Head of caudate nucleus (tissue), 42 donors: ENCODE results near the gene ZFP57.
"Not testable (repeated sequence)": the region's sequence is repeated elsewhere in the genome, so short reads cannot be mapped to it uniquely, and the experiment has no call there.

Experiments
- DNase-seq, 42 donors: peaks; one replicate each; pipeline versions ENCODE4 v3.0.0 to v3.0.0-alpha.2; 2020 to 2021; ENCODE audit warnings: mixed read lengths in 7 of 42
- intact Hi-C: fragments of 100-400 bp; cut with DNase I; formaldehyde crosslinking; loops from one replicate; pipeline ENCODE4 v1.15.0; 2022

Gene ZFP57

DNA sequence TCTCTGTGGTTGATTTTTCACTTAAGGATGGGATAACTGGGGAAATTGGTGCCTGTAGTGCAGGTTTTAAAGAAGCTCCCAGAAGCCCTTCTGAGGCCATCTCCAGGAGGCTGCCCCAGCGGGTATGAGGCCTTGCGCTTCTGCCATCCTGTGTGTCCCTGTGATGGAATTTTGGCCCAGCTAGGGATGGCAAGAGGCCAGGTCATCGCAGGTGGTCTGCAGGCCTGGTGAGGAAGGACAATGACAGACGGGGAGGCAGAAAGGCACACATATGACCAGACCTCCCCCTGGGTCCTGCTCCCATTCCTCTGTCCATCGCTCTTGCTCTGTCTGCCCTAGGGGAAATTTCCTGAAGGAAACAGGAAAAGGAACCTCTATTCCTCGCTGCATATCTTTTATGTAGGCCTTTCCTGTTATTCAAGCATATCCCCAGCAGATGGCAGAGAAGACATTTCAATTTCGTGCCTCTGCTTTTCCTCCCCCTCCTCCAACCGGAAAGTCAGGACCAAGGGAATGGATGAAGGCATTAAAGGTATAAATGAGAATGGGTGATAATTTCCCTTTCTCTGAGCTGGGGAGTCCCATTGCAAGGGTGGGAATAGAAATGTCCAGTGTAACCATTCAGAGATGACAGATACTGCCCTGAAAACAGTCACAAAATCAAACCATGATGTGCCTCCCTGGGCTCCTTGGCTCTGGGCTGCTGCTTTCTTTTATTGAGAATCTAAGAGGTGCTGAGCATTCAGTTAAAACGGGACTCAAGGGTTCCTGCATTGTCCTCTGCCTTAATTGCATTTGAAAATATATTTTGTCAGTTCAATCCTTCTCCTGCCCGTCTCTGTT, 24.7 kb upstream of the ZFP57 start:
- DNase-seq = peak in 28 of 42 donors; percentile 13 to 79 (median 58)
- intact Hi-C loops = loop anchor here (5.0 to 10.0 kb wide), 2 partner anchors 49 to 132 kb away; no protein-coding TSS in a partner anchor

DNA sequence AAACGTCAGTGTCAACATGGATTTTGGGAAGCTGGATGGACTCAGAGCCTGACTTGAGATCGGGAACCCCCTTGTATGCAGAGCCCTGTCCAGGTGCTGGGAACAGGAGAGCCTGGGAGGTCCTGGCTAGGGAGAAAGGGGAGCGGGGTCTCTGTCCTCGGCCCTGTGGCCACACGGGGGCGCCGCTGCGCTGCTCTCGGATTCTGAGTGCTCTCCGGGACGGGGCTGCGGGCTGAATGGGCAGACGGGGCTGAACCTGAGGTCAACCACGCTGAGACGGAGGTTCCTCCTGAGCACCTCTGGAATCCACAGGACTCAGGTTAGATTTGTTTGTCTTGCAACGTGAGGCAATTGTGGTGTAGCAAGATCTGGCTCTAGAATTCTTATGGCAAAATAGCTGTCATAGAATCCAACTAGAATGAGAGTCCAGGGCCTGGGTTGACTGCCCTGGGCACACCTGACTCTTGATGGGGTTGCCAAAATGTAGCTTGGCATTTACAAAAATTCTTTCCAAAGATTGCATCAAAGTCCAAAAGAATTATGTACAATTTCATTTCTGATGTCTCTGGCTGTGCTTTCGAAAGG, 21.7 kb upstream of the ZFP57 start:
- intact Hi-C loops = loop anchor here (10.0 kb wide), 1 partner anchor 52 kb away; no protein-coding TSS in a partner anchor
- peak in 36 of 42 donors; percentile 10 to 85 (median 66) for DNase-seq

DNA sequence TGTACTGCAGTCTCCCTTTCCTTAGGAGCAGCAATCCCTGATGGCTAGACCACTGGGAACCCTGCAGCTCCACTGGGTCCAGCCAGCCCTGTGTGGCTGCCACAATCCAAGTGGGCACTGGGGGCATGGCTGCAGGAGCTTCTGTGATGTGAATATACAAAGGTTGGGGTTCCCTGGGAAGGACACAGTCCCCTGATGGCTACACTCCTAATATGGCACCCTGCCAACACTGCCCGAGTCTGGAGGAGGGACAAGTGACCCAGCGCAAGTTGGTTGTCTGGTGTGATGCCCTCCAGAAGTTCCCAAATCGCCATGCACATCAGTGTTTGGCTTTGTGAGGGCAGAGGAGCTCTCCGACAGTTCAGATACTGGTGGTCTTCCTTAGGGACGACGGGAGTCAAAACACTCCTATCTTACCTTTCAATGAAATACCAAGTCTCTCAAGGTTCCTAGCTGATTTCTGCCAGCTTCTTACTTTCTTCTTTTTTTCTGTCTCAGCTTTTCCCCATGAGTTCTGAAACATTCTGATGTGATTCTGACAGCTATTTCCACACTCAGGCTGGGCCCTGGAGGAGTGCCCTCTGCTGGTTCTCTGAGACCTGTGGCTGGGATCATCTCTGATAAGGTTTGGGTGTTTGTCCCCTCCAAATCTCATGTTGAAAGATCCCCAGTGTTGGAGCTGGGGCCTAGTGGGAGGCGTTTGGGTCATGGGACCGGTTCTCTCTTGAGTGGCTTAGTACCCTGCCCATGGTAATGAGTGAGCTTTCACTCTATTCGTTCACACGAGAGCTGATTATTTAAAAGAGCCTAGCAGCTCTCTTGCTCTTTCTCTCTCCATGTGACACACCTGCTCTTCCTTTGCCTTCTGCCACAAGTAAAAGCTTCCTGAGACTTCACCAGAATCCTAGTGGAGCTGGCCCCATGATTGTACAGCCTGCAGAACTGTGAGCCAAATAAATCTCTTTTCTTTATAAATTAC, 15.5 kb upstream of the ZFP57 start:
- intact Hi-C loops = loop anchor here (10.0 kb wide), 1 partner anchor 52 kb away; no protein-coding TSS in a partner anchor
- DNase-seq = peak in 41 of 42 donors; percentile 11 to 83 (median 53)

DNA sequence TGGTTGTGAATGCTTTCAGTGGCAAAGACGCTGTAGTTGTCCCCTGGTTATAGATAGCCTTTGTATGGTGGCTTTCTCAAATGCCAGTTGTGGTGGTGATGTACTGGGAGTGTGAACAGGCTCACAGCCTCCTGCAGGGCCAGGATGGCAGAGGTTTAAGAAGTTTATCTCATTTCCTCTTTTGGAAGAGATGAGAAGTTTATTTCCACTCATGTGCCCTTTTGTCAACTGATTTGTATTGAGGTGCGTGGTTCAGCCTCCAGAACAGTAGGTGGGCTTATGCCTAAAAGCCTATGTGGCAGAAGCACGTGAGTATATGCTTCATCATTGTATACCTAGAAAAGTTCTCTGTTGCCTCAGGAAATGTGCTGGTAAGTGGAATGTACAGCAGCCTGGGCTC, 13.7 kb upstream of the ZFP57 start:
- DNase-seq = no peak
- intact Hi-C loops = loop anchor here (10.0 kb wide), 1 partner anchor 50 kb away; no protein-coding TSS in a partner anchor

DNA sequence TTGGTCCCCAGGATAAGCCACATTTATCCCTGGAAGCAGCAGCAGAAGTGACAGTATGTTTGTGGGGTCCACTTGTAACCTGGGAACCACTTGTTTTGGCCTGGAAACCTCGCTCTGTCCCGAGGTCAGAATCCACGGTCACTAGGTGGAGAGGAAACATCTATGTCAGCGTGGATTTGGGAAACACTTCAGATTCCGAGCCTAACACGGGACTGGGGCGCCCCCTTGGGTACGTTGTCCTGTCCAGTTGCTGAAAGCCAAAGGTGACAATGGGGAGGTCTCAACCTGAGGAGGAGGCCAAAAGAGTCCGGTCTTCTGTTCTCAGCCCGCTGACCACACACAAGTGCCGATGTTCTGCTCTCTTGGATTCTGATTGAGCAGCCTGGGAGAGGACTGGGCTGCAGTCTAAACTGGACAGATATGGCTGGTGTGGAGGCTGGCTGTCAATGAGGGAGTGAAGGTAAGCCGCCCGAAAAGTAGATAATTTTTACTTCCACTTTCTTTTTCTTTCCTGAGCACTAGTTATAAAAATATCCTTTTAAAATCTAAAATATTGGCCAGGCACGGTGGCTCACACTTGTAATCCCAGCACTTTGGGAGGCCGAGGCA, 4.9 kb upstream of the ZFP57 start:
- intact Hi-C loops = no loop called here
- DNase-seq = peak in 39 of 42 donors; percentile 18 to 89 (median 54)

DNA sequence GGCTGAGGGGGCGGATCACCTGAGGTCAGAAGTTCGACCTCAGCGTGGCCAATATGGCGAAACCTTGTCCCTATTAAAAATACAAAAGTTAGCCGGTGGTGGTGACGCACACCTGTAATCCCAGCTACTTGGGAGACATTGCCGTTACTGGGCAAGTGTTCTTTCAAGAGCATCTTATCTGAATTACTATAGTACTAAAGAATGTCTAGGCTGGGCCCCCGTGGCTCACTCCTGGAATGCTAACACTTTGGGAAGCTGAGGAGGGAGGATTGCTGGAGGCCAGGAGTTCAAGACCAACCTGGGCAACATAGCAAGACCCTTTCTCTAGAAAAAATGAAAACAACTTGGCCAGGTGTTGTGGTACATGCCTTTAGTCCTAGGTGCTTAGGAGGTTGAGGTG, 859 bp upstream of the ZFP57 start:
- intact Hi-C loops = no loop called here
- DNase-seq = no peak

DNA sequence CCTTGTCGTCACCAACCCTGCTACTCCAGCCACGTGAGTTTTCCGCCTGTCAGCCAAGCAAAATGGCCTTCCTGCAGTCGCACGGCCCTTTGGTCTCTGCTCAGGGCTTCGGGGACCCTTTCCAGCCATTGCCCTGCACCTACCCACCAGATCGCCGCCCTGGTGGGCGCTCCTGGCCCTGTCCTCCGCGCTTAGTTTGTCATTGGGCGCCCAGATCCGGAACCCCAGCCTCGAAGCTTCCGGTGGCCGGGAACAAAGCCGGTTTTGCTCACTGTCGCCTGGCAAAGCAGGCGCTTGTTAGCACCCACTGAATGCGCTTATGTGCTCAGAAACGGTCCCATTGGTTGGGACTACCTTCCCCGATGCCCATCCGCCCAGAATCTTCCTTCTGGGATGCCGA, 536 bp downstream of the ZFP57 start:
- intact Hi-C loops = no loop called here

DNA sequence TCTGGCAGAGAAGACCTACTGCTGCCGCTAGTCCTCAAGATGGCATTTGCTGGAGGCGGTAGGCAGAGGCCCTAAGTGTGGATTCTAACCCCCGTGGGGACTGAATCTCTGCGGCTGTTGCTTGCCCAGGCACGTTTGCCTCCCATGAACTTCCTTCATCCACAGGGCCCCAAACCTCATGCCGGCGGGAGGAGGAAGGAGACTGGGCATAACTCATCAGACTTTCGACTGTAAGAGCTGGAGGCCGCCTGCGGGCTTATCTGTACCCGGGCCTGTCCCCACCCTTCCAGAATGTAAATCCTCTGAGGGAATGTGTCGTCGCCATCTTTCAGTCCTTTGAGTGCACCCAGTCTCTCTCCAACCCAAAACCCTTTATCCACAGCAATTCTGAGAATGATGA, 990 bp downstream of the ZFP57 start:
- DNase-seq = no peak
- intact Hi-C loops = no loop called here

More for the DNA sequence above, 536 bp downstream of the ZFP57 start:
- DNase-seq = no peak

DNA sequence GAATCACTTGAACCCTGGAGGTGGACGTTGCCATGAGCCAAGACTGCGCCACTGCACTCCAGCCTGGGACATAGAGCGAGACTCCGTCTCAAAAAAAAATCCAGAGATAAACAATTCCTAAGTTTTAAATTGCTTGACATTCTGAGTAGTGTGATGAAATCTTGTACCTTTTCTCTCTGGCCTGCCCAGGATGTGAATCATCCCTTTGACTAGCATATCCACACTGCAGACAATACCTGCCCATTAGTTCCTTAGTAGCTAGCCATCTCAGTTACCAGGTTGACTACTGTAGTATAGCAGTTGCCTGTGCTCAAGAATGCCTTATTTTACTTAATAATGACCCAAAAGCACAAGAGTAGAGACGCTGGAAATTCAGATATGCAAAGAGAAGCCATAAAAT, 2.8 kb downstream of the ZFP57 start:
- no peak for DNase-seq
- intact Hi-C loops = no loop called here

DNA sequence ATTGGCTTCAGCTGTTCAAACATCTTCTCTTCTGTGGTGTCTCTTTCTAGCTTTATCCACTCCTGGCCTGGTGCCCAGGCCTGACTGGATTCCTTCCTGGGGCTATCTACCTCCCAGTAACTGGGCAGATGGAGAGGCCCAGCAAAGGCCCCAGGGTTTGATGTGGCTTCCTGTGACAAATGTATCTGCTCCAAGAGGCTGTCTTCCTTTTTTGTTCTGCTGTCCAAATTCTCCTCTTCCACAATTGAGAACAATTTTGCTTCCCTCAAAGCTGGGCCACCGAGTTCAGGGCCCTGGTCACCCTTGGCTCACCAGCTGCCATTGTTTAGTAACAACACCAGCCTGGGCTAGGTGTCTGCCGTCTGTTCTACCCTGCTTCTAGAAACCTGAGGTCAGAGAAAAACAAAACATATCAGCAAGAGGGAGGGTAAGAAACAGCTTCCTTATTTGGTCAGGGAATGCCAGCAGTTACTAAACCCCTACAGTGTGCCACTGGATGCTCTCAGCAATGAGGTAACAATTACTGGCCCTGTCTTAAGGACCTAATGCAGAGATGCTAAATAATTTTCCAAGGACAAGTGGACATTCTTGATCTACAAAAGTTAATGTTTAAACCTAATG, 3.9 kb downstream of the ZFP57 start:
- no peak for DNase-seq
- intact Hi-C loops = no loop called here

DNA sequence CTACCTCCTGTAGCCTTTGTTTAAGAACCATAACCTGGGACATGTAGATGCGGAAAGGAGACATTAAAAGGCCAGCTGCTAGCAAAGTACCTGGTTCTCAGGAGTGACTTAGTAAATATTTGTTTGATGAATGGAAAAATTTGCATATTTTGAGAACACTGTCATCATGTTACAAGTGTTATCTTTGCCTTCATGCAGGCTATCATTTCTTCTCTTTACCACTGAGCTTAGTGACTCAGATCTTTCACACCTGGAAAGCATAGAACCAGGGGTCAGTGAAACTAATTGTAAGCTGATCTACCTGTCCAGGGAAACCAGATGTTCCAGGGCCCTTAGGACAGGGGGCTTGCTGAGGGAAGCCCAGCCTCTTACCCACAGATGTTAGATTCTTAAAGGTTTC, 5.4 kb downstream of the ZFP57 start:
- no peak for DNase-seq
- intact Hi-C loops = no loop called here

DNA sequence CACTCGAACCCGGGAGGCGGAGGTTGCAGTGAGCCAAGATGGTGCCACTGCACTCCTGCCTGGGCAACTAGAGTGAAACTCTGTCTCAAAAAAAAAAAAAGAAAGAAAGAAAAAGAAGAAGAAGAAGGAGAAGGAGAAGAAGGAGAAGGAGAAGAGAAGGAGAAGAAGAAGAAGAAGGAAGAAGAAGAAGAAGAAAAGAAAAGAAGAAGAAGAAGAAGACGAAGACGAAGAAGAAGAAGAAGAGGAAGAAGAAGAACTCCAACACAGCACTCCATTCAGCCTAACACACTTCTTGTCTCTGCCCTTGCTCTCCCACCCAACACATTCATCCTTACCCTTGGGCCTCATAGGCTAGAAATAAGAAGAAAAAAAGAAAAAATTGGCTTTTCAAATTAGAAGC, 6.9 kb downstream of the ZFP57 start:
- intact Hi-C loops = no loop called here
- no peak for DNase-seq

DNA sequence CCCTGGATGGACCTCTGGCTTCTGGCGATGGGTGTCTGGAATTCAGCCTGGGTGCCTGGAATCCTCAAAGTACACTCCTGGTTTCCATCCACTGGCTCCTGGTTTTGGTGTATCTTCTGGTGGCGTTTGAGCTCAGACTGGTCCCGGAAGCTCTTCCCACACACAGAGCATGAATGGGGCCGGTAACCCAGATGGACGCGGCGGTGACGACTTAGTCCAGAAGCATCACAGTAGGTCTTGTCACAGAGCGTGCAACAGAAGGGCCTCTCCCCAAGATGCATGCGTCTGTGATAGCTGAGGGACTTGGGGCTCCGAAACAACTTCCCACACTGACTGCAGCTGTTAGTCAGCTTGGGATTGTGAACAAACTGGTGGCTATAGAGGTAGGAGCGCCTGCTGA, 7.8 kb downstream of the ZFP57 start:
- DNase-seq = peak in 6 of 42 donors; percentile 20 to 51 (median 46)
- intact Hi-C loops = no loop called here

DNA sequence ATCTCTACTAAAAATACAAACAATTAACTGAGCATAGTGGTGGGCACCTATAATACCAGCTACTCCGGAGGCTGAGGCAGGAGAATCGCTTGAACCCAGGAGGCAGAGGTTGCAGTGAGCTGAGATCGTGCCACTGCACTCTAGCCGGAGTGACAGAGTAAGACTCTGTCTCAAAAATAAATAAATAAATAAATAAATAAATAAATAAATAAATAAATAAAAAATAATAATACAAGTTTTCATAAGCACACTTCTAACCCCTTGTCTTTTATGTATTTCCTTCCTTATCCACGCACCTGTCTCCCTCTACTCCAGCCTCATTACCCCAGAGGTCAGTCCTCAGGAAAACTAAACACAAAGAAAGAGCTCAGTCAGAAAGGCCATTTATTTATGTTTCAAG, 8.8 kb downstream of the ZFP57 start:
- DNase-seq, intact Hi-C loops: not testable (repeated sequence)

DNA sequence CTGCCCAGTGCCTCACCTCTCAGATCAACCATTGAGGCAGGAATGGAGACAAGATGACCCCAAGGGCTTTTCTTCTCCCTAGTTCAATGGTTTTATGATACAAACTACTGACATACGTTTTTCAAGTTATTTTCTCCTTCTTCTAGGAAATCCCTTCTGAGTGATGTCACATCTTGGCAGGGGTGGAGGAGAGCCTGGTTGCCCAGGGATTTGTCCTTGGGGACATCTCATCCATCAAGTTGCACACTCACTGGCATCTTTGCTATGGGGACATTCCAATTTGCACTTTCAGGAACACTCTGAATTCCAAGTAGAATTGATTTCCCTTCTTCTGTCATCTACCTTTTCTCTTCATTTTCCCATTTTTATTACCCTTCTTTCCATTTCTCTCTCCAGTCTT, 9.9 kb downstream of the ZFP57 start:
- intact Hi-C loops = no loop called here
- DNase-seq = no peak

DNA sequence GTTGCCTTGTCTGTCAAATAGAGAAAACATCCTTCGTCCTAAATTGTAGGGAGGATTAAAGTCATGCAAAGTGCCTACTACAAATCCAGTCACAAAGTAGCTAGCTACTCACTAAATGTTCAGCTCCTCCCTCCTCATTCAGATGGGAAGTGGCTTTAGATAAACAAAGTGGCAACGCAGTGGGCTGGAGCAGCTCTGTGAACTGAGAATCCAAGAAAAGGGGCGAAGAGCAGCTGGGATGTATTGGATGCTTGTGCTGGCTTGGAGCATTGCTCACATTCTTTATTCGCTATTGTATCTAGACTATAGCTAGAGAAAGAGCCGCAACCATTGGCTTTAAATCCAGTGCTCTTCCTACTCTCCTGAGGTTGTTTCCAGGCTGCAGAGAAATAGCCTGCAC, 13.8 kb downstream of the ZFP57 start:
- intact Hi-C loops = no loop called here
- no peak for DNase-seq

DNA sequence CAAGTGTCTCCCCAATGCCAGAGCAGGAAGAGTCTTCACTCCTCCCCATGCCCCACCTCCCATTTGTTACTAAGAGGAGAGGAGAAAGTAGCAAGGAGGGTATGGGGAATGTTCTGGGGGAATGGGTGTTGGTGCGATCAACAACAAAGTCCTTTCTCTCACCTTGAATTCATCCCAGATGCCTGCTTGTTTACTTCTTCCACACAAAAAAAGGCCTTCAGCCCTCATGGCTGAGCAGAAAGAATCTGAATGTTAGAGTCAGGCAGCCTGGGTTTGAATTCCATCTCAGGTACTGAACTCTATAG, 14.2 kb downstream of the ZFP57 start:
- DNase-seq = no peak
- intact Hi-C loops = no loop called here

DNA sequence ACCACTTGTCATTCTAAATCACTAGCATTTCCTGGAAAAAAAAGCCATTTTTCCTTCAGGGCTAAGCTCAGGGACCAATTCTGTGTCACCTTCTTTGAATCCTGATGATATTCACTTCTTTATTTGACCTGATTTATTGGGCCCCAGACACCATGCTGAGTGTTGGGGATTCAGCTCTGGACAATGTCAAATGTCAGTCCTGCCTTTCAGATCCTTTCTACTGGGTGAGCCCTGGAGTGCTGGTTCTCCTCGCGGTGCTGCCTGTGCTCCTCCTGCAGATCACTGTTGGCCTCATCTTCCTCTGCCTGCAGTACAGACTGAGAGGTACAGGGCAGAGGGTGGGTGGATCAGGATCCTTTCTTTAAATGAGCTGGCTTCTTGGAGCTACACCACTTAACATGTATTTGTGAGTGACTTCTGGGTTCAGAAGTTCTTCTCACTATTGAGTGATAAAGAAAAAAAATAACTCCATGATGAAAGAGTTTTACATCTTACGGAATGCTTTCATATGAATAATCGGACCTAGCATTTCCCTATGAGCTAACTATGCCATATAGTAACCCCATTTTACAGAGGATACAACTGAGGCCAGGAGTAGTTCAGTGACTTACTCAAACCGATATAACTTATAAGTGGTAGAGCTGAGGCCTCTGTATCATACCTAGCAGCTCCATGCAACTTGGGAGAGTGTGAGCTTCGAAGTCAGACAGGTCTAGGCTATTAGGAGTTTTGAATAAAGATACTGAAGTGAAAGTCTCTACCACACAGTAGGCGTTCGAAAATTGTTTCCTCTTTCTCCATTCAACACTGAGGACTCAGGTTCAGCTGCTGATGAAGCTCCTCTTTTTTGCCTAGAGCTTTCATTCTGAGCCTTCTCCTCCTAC, 14.8 kb downstream of the ZFP57 start:
- DNase-seq = no peak
- intact Hi-C loops = no loop called here
